GM12878 (cell line): Measurements from ENCODE around the gene FETUB. TPM values are rescaled to one million over a fixed set of nuclear protein-coding genes. Genes with fewer than 3 reads are reported as not detected.

ENCODE experiments used
- CREB1 ChIP-seq: IDR thresholded peaks from 2 replicates; pipeline ENCODE4 v1.6.1; 2012; ENCODE audit warnings: low read depth, mild to moderate bottlenecking, inconsistent platforms
- SUPT20H ChIP-seq: IDR thresholded peaks from 2 replicates; pipeline ENCODE4 v1.6.1; 2011; ENCODE audit warnings: low read depth, mild to moderate bottlenecking, low read length, moderate library complexity, borderline replicate concordance; ENCODE audit not compliant: control insufficient read depth
- polyA plus RNA-seq, 11 experiments: library from polyadenylated mRNA; depleted of rRNA in 4 of 11; unstranded in 6 of 11; stranded (reverse) in 5 of 11; fragments of >200 nt; fragmentation: Nextera tagmentation in 4 of 11; fragmentation: Illumina TruSeq in 1 of 11; extraction: Ambion mirVana in 4 of 11; extraction: Trizol in 1 of 11; gene quantifications; 1 replicate in 1 of 11; 2 replicates in 10 of 11; pipeline versions ENCODE4 v1.2.1 to v1.2.3, GENCODE V29; 2011 to 2016; ENCODE audit warnings: inconsistent platforms in 2 of 11, missing spikeins in 2 of 11, low read depth in 1 of 11
- total RNA-seq, 4 experiments: library from RNA; depleted of rRNA in 3 of 4; stranded (reverse); fragments of >200 nt in 3 of 4; fragmentation: Illumina TruSeq in 1 of 4; extraction: Trizol in 1 of 4; gene quantifications; 2 replicates each; pipeline versions ENCODE4 v1.2.1 to v1.2.3, GENCODE V29; 2013 to 2021
- TF ChIP-seq, protein P1 (sequence below): IDR thresholded peaks from 2 replicates; pipeline ENCODE4 v1.6.1; 2012; ENCODE audit warnings: improper control_type of control experiment, low read depth, low read length; ENCODE audit not compliant: insufficient replicate concordance
- TF ChIP-seq, protein P2 (sequence below): fragments of 450-650 bp; IDR thresholded peaks from 2 replicates; pipeline ENCODE4 v1.6.1; 2017; ENCODE audit warnings: borderline replicate concordance

The FETUB gene
- total and polyA plus RNA-seq, 10 of the 15 experiments (the other 5 are each of a cell fraction or from before 2014, with no cell fraction given) = not detected

DNA sequence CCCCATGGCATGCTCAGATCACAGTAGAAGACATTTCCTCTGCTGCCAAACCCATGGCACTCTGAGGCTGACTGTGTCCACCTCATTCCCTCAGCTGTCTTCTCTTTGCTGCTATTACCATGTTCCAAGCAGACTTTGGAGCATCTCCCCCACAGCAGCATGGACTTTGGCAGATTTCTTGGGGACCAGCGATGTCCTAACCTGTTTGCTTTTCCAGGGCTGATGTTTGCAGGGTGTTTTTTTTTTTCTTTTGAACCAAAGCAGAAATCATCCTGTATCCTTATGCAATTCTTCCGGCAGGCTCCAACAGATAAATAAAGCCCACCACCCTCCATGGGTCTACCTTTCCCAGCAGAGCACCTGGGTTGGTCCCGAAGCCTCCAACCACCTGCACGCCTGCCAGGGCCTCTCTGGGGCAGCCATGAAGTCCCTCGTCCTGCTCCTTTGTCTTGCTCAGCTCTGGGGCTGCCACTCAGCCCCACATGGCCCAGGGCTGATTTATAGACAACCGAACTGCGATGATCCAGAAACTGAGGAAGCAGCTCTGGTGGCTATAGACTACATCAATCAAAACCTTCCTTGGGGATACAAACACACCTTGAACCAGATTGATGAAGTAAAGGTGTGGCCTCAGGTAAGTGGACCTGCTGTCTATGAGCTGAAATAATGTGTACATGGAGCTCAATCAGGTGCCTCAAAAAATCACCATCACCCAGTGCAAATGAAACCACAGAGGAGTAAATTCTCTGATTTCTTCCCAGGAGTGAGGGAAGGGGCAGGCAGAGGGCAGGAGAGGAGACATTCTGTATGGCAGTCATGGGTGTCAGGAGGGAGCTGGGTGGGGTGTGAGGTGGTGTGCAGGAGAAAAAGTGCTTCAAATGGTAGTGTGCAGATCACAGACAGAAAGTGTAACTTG lies 27.2 kb upstream of the FETUB start, which contains the start of gene AHSG (continued):
- TF ChIP-seq SUPT20H = no peak
- no peak for TF ChIP-seq CREB1
- TF ChIP-seq, protein P1, sequence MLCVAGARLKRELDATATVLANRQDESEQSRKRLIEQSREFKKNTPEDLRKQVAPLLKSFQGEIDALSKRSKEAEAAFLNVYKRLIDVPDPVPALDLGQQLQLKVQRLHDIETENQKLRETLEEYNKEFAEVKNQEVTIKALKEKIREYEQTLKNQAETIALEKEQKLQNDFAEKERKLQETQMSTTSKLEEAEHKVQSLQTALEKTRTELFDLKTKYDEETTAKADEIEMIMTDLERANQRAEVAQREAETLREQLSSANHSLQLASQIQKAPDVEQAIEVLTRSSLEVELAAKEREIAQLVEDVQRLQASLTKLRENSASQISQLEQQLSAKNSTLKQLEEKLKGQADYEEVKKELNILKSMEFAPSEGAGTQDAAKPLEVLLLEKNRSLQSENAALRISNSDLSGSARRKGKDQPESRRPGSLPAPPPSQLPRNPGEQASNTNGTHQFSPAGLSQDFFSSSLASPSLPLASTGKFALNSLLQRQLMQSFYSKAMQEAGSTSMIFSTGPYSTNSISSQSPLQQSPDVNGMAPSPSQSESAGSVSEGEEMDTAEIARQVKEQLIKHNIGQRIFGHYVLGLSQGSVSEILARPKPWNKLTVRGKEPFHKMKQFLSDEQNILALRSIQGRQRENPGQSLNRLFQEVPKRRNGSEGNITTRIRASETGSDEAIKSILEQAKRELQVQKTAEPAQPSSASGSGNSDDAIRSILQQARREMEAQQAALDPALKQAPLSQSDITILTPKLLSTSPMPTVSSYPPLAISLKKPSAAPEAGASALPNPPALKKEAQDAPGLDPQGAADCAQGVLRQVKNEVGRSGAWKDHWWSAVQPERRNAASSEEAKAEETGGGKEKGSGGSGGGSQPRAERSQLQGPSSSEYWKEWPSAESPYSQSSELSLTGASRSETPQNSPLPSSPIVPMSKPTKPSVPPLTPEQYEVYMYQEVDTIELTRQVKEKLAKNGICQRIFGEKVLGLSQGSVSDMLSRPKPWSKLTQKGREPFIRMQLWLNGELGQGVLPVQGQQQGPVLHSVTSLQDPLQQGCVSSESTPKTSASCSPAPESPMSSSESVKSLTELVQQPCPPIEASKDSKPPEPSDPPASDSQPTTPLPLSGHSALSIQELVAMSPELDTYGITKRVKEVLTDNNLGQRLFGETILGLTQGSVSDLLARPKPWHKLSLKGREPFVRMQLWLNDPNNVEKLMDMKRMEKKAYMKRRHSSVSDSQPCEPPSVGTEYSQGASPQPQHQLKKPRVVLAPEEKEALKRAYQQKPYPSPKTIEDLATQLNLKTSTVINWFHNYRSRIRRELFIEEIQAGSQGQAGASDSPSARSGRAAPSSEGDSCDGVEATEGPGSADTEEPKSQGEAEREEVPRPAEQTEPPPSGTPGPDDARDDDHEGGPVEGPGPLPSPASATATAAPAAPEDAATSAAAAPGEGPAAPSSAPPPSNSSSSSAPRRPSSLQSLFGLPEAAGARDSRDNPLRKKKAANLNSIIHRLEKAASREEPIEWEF = no peak
- TF ChIP-seq, protein P2, sequence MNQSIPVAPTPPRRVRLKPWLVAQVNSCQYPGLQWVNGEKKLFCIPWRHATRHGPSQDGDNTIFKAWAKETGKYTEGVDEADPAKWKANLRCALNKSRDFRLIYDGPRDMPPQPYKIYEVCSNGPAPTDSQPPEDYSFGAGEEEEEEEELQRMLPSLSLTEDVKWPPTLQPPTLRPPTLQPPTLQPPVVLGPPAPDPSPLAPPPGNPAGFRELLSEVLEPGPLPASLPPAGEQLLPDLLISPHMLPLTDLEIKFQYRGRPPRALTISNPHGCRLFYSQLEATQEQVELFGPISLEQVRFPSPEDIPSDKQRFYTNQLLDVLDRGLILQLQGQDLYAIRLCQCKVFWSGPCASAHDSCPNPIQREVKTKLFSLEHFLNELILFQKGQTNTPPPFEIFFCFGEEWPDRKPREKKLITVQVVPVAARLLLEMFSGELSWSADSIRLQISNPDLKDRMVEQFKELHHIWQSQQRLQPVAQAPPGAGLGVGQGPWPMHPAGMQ = no peak
